WTC11 (cell line): ENCODE measurements around the gene CEP70.

Source experiments
- ATF3 ChIP-seq: sonication (generic); formaldehyde crosslinking; conservative IDR thresholded peaks from 2 replicates; pipeline ENCODE4 v1.8.1; 2022; ENCODE audit warnings: mild to moderate bottlenecking, missing genetic modification reagents
- CTCF ChIP-seq: fragments of 200-600 bp; IDR thresholded peaks from 2 replicates; pipeline ENCODE4 v1.8.0; 2022; ENCODE audit warnings: antibody characterized with exemption
- FOXK1 ChIP-seq: sonication (generic); formaldehyde crosslinking; IDR thresholded peaks from 2 replicates; pipeline ENCODE4 v1.8.0; 2022; ENCODE audit warnings: mild to moderate bottlenecking, moderate library complexity, missing genetic modification reagents
- GABPB1 ChIP-seq: sonication (generic); formaldehyde crosslinking; IDR thresholded peaks from 2 replicates; pipeline ENCODE4 v1.8.1; 2023; ENCODE audit warnings: mild to moderate bottlenecking, missing genetic modification reagents
- IRF2 ChIP-seq: sonication (generic); formaldehyde crosslinking; IDR thresholded peaks from 2 replicates; pipeline ENCODE4 v1.8.0; 2022; ENCODE audit warnings: low read depth, missing genetic modification reagents, borderline replicate concordance
- MYBL2 ChIP-seq: sonication (generic); formaldehyde crosslinking; IDR thresholded peaks from 2 replicates; pipeline ENCODE4 v1.8.1; 2023; ENCODE audit warnings: mild to moderate bottlenecking, moderate library complexity, missing genetic modification reagents
- ZNF512 ChIP-seq: sonication (generic); formaldehyde crosslinking; IDR thresholded peaks from 2 replicates; pipeline ENCODE4 v1.8.1; 2022; ENCODE audit warnings: missing genetic modification reagents, borderline replicate concordance

GRCh38 chr3:138511945-138512344 lies 82.1 kb downstream of the CEP70 start:
- no peak for TF ChIP-seq IRF2 (CRISPR knock-in tag)
- TF ChIP-seq GABPB1 (CRISPR knock-in tag): no peak
- no peak for TF ChIP-seq CTCF
- TF ChIP-seq FOXK1 (CRISPR knock-in tag): no peak
- TF ChIP-seq ATF3 (CRISPR knock-in tag): no peak
- no peak for TF ChIP-seq ZNF512 (CRISPR knock-in tag)
- TF ChIP-seq MYBL2 (CRISPR knock-in tag): no peak
